Erythroblast (primary cell): Measurements from ENCODE around the gene NLRP6.

Source experiments
- GATA1 ChIP-seq: IDR thresholded peaks from 2 replicates; pipeline ENCODE4 v1.6.1; 2011; ENCODE audit warnings: low read depth, mild to moderate bottlenecking, control low read depth, low read length, moderate library complexity
- POLR2A ChIP-seq: IDR thresholded peaks from 2 replicates; pipeline ENCODE4 v1.6.1; 2011; ENCODE audit warnings: mild to moderate bottlenecking, low read length

- TF ChIP-seq POLR2A (no peak), GATA1 (no peak)
These were observed 20.3 kb upstream of the NLRP6 start for GRCh38 chr11:257766-258493.
